ENCODE measurements around the gene FATE1.
"Not testable (repeated sequence)": the region's sequence is repeated elsewhere in the genome, so short reads cannot be mapped to it uniquely, and the experiment has no call there.

FATE1 gene

DNA sequence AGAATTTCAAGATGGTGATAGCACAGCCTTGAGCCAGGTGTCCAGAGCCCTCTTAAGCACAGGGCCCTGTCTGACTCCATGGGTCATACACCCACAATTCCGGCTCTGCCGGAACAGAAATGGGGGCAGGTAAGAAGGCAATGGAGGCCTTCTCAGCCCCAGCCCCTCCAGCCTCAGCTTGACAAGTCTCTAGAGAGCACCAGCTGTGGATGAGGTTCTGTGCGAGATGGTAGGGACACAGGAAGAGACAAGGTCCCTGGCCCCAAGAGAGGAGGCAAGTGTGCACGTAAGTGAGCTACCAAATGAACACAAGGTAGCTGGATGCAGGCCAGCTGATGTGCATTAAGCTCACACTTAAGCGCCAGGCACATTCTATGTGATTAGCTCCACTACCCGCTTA lies 23.0 kb upstream of the FATE1 start:
- TF ChIP-seq, protein P1, sequence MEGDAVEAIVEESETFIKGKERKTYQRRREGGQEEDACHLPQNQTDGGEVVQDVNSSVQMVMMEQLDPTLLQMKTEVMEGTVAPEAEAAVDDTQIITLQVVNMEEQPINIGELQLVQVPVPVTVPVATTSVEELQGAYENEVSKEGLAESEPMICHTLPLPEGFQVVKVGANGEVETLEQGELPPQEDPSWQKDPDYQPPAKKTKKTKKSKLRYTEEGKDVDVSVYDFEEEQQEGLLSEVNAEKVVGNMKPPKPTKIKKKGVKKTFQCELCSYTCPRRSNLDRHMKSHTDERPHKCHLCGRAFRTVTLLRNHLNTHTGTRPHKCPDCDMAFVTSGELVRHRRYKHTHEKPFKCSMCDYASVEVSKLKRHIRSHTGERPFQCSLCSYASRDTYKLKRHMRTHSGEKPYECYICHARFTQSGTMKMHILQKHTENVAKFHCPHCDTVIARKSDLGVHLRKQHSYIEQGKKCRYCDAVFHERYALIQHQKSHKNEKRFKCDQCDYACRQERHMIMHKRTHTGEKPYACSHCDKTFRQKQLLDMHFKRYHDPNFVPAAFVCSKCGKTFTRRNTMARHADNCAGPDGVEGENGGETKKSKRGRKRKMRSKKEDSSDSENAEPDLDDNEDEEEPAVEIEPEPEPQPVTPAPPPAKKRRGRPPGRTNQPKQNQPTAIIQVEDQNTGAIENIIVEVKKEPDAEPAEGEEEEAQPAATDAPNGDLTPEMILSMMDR (IDR thresholded peaks at IDR 0.05; ENCODE audit: insufficient read depth, missing control alignments): no peak
- DNase-seq (ENCODE audit: insufficient read length, low spot score) (no peak), FAIRE-seq (no peak)

DNA sequence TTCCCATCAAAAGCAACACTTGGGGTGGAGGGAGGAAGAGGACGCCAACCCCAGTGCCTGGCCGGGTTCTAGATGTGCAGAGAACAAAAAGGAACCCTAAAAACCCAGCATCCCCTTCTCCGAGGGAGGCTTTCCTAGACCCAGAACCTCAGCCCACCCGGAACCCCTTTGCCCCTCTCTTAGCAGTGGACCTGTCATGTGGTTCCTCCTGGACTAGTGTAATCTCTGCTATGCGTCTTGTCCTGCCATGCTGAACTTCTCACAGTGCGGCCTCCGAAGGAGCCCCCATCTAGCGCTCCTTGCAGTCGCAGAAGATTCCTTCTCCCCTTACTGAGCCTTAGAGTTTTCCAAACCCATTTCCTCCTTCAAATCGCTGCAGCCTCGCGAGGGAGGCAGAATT lies 21.7 kb upstream of the FATE1 start:
- DNase-seq (ENCODE audit: insufficient read length, low spot score) (no peak), FAIRE-seq (no peak)
- TF ChIP-seq, protein P1 (IDR thresholded peaks at IDR 0.05; ENCODE audit: insufficient read depth, missing control alignments): no peak

DNA sequence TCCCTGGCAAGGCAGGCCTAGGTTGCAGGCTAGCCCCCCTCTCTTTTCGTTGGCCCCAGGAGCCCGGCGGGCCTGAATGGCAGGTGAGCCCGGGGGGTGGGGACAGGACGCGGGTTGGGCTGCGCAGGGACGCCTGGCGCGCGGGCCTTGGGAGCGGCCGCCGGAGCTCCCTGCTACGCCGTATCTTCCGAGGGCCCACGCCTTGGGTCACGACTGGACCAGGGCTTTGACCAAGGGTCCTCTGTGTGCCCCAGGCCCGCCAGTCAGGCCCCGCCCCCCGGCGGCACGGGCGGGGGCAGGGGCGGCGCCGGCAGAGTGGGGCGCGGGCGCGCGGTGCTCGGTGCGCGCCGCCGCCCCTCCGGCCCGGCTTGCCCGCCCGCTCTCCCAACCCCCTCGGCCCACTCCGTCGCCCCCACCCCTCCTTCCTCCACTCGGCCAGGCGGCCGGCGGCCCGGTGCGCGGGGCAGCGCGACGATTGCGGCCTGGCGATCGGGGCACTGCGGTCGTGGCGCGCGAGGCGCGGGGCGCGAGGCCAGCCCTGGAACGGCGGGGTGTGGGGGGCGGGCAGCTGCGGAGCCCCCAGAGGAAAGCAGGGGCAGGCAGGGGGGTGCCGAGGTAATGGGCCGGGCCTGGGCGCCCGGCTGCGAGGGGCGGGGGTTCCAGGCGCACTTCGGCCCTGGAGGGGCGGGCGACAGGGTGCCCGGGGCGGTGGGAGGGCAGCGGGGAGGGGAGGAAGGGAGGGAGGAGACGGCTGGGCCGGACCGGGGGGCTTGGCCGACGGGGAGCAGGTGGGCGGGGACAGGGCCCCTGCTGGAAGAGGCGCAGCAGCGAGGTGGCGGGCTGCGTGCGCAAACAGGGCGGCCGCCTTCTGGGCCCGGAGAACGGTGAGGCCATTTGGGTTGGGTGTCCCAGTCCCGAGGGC lies 20.9 kb upstream of the FATE1 start, which contains the start of gene PRRG3:
Gene PRRG3, plus strand, starts transcription at position 798 of the 922 bp plus-strand sequence. CDS start 3,357 bp downstream, outside the sequence.
- DNase-seq (ENCODE audit: insufficient read length, low spot score) (no peak), FAIRE-seq (no peak)
- TF ChIP-seq, protein P1 (IDR thresholded peaks at IDR 0.05; ENCODE audit: insufficient read depth, missing control alignments): no peak

DNA sequence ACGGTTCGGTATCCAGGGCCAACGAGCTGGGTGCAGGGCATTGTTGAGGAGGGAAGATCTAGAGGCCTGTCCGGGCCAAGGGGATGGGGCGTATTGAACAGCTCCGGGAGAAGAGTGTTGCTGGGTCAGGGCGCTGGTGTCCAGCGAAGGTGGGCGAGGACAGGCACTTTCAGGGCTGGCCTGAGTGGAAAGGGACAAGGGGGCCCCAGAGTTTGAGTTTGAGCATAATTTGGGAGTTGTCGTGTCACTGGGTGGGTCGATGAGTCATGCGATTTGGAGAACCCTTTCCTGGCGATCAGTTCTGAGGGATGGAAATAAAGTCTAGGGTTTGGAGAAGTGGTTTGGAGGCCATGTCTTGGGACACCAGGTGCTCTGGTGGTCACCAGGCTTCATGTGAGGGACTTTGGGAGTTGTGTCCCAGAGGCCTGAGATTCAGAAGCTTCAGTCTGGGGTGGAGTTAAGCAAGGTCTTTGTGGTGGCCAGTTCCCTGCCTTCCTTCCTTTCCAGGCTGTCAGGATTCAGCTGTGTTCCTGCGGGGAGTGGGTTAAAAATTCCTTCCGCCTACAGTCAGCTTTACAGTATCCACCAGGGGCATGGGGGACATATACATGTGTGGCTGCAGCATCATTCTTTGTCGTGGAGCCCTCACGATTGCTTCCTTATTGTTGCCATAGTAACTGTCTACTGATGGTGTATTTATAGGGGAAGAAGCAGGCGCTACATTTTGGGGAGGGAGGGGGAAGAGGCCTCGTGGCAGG lies 20.1 kb upstream of the FATE1 start:
- DNase-seq (ENCODE audit: insufficient read length, low spot score): no peak
- TF ChIP-seq, protein P1 (IDR thresholded peaks at IDR 0.05; ENCODE audit: insufficient read depth, missing control alignments): no peak
- FAIRE-seq: no peak

DNA sequence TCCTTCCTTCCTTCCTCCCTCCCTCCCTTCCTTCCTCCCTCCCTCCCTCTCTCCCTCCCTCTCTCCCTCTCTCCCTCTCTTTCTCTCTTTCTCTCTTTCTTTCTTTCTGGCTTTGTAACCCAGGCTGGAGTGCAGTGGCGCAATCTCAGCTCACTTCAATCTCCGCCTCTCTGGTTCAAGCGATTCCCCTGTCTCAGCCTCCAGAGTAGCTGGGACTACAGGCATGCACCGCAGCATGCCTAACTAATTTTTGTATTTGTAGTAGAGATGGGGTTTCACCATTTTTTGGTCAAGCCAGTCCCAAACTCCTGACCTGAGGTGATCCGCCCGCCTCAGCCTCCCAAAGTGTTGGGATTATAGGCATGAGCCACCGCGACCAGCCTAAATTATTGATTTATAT lies 18.8 kb upstream of the FATE1 start:
- DNase-seq (ENCODE audit: insufficient read length, low spot score); FAIRE-seq: not testable (repeated sequence)

DNA sequence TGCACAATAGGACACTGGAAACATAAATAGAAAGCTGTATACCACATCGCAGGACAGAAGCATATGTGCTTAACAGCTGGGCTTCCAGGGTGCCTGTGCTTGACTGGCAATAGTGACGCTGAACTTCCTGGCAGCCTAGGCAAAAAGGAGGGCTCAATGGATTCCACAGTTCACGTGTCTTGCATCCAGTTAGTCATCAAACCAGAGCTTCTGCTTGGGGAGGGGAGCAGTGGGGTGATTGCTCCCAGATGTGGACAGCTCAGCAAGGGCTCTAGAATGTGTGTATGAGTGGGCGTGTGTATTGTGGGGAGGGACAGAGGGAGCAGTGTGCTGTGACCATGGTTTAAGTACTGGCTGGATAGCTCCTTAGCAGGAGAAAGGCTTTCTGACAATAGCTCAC lies 18.3 kb upstream of the FATE1 start:
- FAIRE-seq (no peak), DNase-seq (ENCODE audit: insufficient read length, low spot score) (no peak)
- TF ChIP-seq, protein P1 (IDR thresholded peaks at IDR 0.05; ENCODE audit: insufficient read depth, missing control alignments): no peak

DNA sequence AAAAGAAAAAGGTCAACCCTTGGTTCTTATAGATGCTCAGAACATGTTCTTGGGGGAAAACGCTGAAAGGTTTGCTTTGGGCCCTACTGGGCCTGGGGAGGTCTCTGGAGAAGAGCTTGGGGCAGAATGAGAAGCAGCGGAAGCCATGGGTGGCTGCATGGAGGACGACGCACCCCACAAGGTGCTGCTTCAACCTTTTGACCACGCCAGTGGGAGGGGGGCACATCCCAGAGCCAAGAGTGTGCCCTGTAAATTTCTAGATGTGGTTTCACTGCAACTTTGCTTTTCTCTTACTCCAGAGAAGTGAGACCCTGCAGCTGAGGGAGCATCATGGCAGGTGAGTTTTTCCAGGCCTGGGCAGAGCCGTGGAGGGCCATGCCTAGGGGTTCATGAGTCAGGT lies 17.4 kb upstream of the FATE1 start:
- DNase-seq (ENCODE audit: insufficient read length, low spot score) (no peak), FAIRE-seq (no peak)

More for the DNA sequence above, 17.4 kb upstream of the FATE1 start:
- TF ChIP-seq, protein P1 (IDR thresholded peaks at IDR 0.05; ENCODE audit: insufficient read depth, missing control alignments): no peak
